NCI-H774 (cell line): Measurements from ENCODE around the gene TMED5.
"Not testable (repeated sequence)": the region's sequence is repeated elsewhere in the genome, so short reads cannot be mapped to it uniquely, and the experiment has no call there.

Experiments used
- DNase-seq: peaks from one replicate; lab custom pipeline; 2025; lab: John Stamatoyannopoulos, UW

Gene TMED5

DNA sequence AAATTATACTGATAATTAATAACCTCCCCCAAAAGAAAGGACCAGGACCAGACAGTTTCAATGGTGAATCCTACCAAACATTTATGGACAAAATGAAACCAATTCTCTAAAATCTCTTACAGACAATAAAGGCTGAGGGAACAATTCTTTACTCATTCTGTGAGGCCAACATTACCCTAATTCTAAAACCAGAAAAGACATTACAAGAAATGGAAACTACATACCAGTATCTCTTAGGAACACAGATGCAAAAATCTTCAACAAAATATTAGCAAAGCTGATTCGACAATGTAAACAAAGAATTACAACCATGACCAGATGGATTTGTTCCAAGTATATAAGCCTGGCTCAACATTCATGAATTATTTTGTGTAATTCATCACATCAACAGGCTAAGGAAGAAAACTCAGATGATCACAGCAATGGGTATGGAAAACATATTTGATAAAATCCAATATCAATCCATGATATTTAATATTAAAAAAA lies 8.6 kb downstream of the TMED5 start:
- DNase-seq: no peak

DNA sequence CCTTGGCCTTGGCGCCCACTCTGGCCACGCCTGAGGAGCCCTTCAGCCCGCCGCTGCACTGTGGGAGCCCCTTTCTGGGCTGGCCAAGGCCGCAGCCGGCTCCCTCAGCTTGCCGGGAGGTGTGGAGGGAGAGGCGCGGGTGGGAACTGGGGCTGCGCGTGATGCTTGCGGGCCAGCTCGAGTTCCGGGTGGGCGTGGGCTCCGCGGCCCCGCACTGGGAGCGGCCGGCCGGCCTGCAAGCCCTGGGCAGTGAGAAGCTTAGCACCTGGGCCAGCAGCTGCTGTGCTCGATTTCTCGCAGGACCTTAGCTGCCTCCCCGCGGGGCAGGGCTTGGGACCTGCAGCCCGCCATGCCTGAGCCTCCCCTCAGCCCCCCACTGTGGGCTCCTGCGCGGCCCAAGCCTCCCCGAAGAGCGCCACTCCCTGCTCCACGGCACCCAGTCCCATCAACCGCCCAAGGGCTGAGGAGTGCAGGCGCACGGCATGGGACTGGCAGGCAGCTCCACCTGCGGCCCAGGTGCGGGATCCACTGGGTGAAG lies 10.0 kb downstream of the TMED5 start:
- not testable (repeated sequence) for DNase-seq

GRCh38 chr1:93167006-93167405 lies 13.2 kb downstream of the TMED5 start:
- DNase-seq: no peak

DNA sequence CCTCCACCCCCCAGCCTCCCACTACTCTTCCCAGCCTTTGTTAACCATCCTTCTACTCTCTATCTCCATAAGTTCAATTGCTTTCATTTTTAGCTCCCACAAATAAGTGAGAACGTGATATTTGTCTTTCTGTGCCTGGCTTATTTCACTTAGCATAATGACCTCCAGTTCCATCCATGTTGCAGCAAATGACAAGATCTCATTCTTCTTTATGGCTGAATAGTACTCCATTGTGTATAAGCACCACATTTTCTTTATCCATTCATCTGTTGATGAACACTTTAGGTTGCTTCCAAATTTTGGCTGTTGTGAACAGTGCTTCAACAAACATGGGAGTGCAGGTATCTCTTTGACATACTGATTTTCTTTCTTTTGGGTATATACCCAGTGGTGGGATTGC lies 14.3 kb downstream of the TMED5 start:
- DNase-seq: not testable (repeated sequence)

DNA sequence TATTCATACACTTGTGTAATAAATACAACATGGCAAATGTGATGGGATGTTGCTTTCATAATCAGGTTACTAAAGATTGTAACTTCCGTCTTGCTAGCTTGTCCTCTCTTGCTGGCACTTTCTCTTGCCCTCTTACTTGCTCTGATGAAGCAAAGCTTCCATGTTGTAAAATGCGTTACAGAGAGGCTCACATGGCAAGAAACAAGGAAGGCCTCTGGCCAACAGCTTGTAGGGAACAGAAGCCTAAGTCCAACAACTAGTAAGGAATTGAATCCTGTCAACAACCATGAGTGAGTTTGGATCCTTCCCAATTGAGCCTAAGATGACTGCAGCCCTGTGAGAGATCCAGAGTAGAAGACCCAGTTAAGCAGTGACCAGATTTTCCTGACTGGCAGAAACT lies 15.4 kb downstream of the TMED5 start:
- DNase-seq: no peak

DNA sequence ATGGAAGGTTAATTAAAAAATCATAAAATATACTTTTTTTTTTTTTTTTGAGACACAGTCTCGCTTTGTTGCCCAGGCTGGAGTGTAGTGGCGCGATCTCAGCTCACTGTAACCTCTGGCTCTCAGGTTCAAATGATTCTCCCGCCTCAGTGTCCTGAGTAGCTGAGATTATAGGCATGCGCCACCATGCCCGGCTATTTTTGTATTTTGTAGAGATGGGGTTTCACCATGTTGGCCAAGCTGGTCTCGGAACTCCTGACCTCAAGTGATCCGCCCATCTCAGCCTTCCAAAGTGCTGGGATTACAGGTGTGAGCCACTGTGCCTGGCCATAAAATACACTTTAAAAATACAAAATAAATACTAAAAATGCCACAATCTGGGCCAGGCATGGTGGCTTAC lies 16.9 kb downstream of the TMED5 start:
- DNase-seq: not testable (repeated sequence)

DNA sequence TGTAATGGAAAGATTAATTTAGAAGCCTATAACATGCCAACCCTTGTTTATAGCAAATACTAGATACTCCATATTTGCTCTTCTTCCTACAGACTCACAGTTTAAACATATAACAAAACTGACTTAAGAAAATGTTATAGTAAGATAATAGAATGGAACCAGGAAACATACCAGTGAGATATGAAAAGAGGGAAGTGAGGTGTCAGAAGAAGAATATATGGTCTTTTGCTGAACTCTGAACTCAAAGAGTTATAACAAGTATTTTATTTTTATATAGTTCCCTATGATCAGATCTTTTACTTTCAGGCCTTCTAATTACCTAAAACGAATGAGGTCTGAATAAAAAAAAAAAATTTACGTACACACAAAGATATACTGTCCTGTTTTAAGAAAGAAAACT lies 20.9 kb downstream of the TMED5 start:
- DNase-seq: no peak

- DNase-seq: no peak
These were observed 24.9 kb downstream of the TMED5 start for GRCh38 chr1:93155335-93155734.

DNA sequence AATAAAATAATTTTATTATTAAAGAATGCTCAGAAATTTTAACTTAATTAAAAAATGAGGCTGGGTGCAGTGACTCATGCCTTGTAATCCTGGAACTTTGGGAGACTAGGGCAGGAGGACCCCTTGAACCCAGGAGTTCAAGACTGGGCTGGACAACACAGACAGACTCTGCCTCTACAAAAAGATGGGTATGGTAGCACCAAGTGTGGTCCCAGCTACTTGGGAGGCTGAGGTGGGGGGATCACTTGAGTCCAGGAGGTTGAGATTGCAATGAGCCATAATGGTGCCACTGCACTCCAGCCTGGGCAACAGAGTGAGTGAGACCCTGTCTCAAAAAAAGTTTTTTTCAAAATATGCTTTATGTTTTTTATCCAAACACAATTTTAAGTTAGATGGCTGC lies 25.3 kb downstream of the TMED5 start:
- no peak for DNase-seq

- DNase-seq: no peak
These were observed 27.4 kb downstream of the TMED5 start for GRCh38 chr1:93152835-93153234.

GRCh38 chr1:93151474-93151873 lies 28.7 kb downstream of the TMED5 start:
- no peak for DNase-seq

GRCh38 chr1:93150729-93151128 lies 29.5 kb downstream of the TMED5 start:
- no peak for DNase-seq

- DNase-seq: no peak
These were observed 32.2 kb downstream of the TMED5 start for GRCh38 chr1:93148001-93148400.

GRCh38 chr1:93143769-93144168 lies 36.4 kb downstream of the TMED5 start:
- DNase-seq: no peak

- DNase-seq: no peak
These were observed 37.1 kb downstream of the TMED5 start for GRCh38 chr1:93143136-93143535.

GRCh38 chr1:93142161-93142560 lies 38.1 kb downstream of the TMED5 start:
- DNase-seq: no peak

GRCh38 chr1:93140106-93140505 lies 40.1 kb downstream of the TMED5 start:
- DNase-seq: no peak

DNA sequence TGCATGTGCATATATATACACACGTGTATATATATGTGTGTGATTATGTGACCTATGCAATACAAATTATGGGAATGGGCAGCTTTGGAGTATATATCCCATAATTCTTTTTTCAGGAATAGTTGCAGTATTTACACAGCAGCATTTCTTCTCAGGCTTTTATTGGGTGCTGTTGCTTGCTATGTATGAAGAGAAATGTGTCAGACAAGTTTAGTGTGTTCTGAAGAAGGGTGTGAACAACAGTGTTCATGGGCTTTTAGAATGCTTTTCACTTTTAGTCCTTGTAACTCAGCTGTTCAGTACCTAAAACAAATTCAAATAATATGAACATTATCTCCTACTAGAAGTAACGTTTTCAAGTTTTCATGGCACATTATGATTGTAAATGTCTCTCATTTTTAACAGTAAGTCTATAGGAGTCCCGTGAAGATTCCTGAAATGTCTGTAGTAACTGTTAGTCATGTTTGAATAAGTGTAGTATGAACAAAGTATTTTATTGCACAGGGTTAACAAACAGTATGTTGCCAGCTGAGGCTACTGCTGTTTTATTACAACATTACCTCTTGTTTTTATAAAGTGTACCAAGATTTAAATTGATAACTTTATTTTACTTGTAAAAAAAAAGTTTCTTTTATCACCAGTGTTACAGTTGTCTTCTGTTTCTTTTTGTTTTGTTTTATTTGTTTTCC lies 42.5 kb downstream of the TMED5 start:
- no peak for DNase-seq

DNA sequence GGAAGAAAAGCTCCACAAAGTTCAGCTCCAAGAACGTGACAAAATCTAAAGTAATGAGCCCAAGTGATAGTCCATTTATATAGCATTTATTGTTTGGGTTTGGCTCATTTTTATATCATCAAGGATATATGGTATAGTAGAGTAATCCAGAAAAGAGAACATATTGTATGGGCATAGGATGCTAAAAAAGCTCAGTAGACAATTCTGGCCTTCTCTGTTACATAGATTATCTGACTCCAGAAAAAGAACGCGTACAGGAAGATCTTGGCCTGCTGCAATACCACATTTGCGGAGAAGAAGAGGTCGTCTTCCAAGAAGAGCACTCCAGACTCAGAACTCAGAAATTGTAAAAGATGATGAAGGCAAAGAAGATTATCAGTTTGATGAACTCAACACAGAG lies 43.8 kb downstream of the TMED5 start:
- no peak for DNase-seq

- no peak for DNase-seq
These were observed 47.6 kb downstream of the TMED5 start for GRCh38 chr1:93132638-93133037.

- peak; percentile 33 for DNase-seq
These were observed 50.6 kb downstream of the TMED5 start for GRCh38 chr1:93129507-93130099.

DNA sequence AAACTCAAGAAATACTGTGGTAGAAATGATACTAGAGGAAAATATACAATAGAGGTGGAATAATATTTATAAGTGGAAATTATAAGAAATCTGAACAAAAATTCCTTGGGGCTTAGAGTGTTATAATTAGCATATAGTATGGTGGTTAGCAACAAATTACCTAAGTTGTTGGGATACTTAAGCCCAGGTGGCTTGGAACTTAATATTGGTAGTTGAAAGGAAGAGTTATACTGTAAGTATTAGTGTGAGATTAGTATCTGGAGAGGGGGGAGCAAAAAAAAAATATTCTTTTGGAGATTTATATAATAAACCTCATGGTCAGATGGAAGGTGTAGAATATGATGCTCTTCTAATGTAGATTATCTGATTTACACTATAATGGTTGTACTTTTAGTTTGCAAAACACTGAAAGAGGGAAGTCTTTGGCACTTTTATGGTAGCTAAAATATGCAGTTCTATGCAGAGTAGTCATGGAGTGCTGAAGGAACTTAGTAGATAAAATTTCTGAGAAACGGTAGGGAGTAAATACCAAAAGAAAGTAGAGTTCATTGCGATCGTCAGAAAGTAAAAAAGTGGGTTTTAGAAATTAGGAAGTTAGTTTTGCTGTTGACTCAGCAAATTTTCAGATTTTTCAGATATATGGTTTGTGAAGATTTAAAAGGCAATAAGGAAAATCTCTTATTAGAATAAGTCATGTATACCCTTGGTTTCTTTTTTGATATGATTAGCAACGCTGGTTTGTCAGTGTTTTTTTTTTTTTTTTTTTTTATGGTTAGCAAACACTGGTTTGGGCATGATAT lies 55.5 kb downstream of the TMED5 start:
- no peak for DNase-seq
